Stomach (tissue), 9 donors: ENCODE results near the gene COL4A4. TPM values are rescaled to one million over a fixed set of nuclear protein-coding genes. Genes with fewer than 3 reads are reported as not detected.

Experiments
- DNase-seq, 2 donors: peaks; one replicate each; pipeline versions ENCODE4 v3.0.0 to v3.0.0-alpha.2; 2013 to 2019
- H3K27ac ChIP-seq, 5 donors: fragments of 200-600 bp in 4 of 5; sonication (generic) in 4 of 5; one replicate each; pipeline ENCODE4 v1.5.1; 2013 to 2019; ENCODE audit warnings: mild to moderate bottlenecking in 1 of 5, moderate library complexity in 1 of 5
- H3K27me3 ChIP-seq, 3 donors: fragments of 200-600 bp; sonication (generic); one replicate each; pipeline ENCODE4 v1.5.1; 2017 to 2019; ENCODE audit warnings: mixed run types in 1 of 3
- H3K36me3 ChIP-seq, 4 donors: fragments of 200-600 bp; sonication (generic); 1 replicate in 3 of 4; 2 replicates in 1 of 4; pipeline ENCODE4 v1.5.1; 2016 to 2019
- H3K4me1 ChIP-seq, 4 donors: fragments of 200-600 bp; sonication (generic); one replicate each; pipeline ENCODE4 v1.5.1; 2016 to 2019
- H3K4me3 ChIP-seq, 4 donors: fragments of 200-600 bp; sonication (generic) in 3 of 4; one replicate each; pipeline ENCODE4 v1.5.1; 2016 to 2019; ENCODE audit warnings: mild to moderate bottlenecking in 1 of 4
- H3K9me3 ChIP-seq, 4 donors: fragments of 200-600 bp; sonication (generic); one replicate each; pipeline ENCODE4 v1.5.1; 2016 to 2019
- EP300 ChIP-seq: sonication (generic); formaldehyde crosslinking; IDR thresholded peaks from one replicate; pipeline ENCODE4 v1.6.1; 2017; ENCODE audit warnings: antibody characterized with exemption
- POLR2A ChIP-seq, 4 donors: fragments of 450-650 bp; IDR thresholded peaks; one replicate each; pipeline ENCODE4 v1.6.1; 2016; ENCODE audit warnings: antibody characterized with exemption in 4 of 4, control low read depth in 2 of 4, mild to moderate bottlenecking in 1 of 4, moderate library complexity in 1 of 4
- POLR2AphosphoS5 ChIP-seq, 3 donors: sonication (generic); formaldehyde crosslinking; IDR thresholded peaks; one replicate each; pipeline ENCODE4 v1.6.1; 2016; ENCODE audit warnings: antibody characterized with exemption in 3 of 3
- WGBS, 5 donors: extraction: QIAGEN DNeasy Blood & Tissue Kit in 3 of 5; methylation state at CpG; one replicate each; pipeline versions ENCODE4 v1.1.5 to v1.1.7; 2013 to 2018; 5-methylcytosine and 5-hydroxymethylcytosine counted together
- intact Hi-C: fragments of 100-400 bp; cut with DNase I; formaldehyde crosslinking; loops from one replicate; pipeline ENCODE4 v1.15.1; 2023; ENCODE audit warnings: low total_unique reads
- polyA plus RNA-seq, 3 donors: library from polyadenylated mRNA; stranded (reverse); fragments of 200-250 nt; gene quantifications; one replicate each; pipeline ENCODE4 v1.2.3, GENCODE V29; 2013
- total RNA-seq, 5 donors: library from RNA; depleted of rRNA; stranded (reverse); fragments of >200 nt; gene quantifications; one replicate each; pipeline versions ENCODE4 v1.1.0 to v1.2.3, GENCODE V29; 2014 to 2016
- TF ChIP-seq, protein P1 (sequence below), 7 experiments: fragments of 450-650 bp in 4 of 7; fragments of 200-600 bp in 3 of 7; sonication (generic) in 3 of 7; IDR thresholded peaks; one replicate each; pipeline ENCODE4 v1.5.1; 2016 to 2019; ENCODE audit warnings: antibody characterized with exemption in 7 of 7, control low read depth in 2 of 7, mild to moderate bottlenecking in 1 of 7
- donor health status: healthy with polysubstance abuse.
- donor health status: Bipolar disorder and iron deficiency.
- donor health status: healthy.

Gene COL4A4
- total and polyA plus RNA-seq, 8 donors = 0.15 to 7.6 (median 0.55) TPM; not detected in 1

GRCh38 chr2:226965376-226965775 lies 198.6 kb downstream of the COL4A4 start:
- H3K27ac ChIP-seq = no peak overlapping the region
- H3K9me3 ChIP-seq = no peaks in the 10 kb centered on the region
- H3K27me3 ChIP-seq = no peaks in the 10 kb centered on the region
- 93 to 100% (median 98%) methylated on average over 1 of the region's 1 CpG for WGBS, 5 donors
- H3K4me1 ChIP-seq = no peaks in the 10 kb centered on the region
- TF ChIP-seq, protein P1, sequence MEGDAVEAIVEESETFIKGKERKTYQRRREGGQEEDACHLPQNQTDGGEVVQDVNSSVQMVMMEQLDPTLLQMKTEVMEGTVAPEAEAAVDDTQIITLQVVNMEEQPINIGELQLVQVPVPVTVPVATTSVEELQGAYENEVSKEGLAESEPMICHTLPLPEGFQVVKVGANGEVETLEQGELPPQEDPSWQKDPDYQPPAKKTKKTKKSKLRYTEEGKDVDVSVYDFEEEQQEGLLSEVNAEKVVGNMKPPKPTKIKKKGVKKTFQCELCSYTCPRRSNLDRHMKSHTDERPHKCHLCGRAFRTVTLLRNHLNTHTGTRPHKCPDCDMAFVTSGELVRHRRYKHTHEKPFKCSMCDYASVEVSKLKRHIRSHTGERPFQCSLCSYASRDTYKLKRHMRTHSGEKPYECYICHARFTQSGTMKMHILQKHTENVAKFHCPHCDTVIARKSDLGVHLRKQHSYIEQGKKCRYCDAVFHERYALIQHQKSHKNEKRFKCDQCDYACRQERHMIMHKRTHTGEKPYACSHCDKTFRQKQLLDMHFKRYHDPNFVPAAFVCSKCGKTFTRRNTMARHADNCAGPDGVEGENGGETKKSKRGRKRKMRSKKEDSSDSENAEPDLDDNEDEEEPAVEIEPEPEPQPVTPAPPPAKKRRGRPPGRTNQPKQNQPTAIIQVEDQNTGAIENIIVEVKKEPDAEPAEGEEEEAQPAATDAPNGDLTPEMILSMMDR (IDR thresholded peaks at IDR 0.05) = no peak
- no peak for TF ChIP-seq POLR2A (IDR thresholded peaks at IDR 0.05)
- TF ChIP-seq EP300 = no peak
- no peak for TF ChIP-seq POLR2AphosphoS5 (IDR thresholded peaks at IDR 0.05)
- H3K4me3 ChIP-seq = no peak overlapping the region
- intact Hi-C loops = no loop called here
- no peak for DNase-seq
- no peaks in the 10 kb centered on the region for H3K36me3 ChIP-seq

GRCh38 chr2:226963528-226963927 lies 200.5 kb downstream of the COL4A4 start:
- TF ChIP-seq POLR2A (IDR thresholded peaks at IDR 0.05) (no peak), POLR2AphosphoS5 (IDR thresholded peaks at IDR 0.05) (no peak), EP300 (no peak)
- TF ChIP-seq, protein P1 (IDR thresholded peaks at IDR 0.05) = no peak
- Histone ChIP-seq H3K27me3 (no peaks in the 10 kb centered on the region), H3K4me3 (no peak overlapping the region), H3K36me3 (no peaks in the 10 kb centered on the region), H3K9me3 (peaks cover 0 to 13% (median 6%) of the 10 kb centered on the region in 4 donors), H3K4me1 (no peaks in the 10 kb centered on the region), H3K27ac (no peak overlapping the region)
- 45 to 67% (median 54%) methylated on average over 1 of the region's 1 CpG for WGBS, 5 donors
- DNase-seq = no peak
- intact Hi-C loops = no loop called here

DNA sequence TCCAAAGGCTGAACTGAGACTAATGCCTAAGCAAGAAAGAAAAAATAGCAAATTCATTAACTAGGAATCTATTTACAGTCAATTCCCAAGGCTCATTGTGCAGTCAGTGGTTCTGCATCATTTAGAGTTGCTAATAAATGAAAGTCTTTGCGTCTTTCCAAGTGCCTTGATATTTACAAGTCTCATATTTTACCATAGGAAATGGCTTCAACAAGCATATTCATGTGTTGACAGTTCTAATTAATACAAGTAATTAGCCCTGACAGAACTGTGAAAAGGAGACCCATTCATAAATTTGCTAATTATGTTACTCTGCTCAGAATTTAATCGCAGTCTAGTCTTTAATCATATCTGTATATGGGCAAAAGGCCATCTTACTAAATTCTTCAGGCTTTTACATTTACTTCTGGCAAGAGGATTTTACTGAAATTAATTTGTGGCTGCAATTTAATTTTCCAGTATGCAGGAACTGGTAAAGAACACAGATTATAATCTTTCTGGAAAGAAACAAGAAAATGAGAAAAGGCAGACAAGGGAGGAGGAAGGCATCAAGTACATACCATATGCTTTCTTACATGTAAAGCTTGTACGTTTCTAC lies 201.7 kb downstream of the COL4A4 start:
- Histone ChIP-seq H3K4me1 (no peaks in the 10 kb centered on the region), H3K4me3 (no peak overlapping the region), H3K27ac (no peak overlapping the region), H3K9me3 (peaks cover 0 to 19% (median 6%) of the 10 kb centered on the region in 4 donors), H3K36me3 (no peaks in the 10 kb centered on the region), H3K27me3 (no peaks in the 10 kb centered on the region)
- TF ChIP-seq POLR2AphosphoS5 (IDR thresholded peaks at IDR 0.05) (no peak), EP300 (no peak), POLR2A (IDR thresholded peaks at IDR 0.05) (no peak)
- TF ChIP-seq, protein P1 (IDR thresholded peaks at IDR 0.05) = no peak
- intact Hi-C loops = no loop called here
- 86 to 98% (median 98%) methylated on average over 3 of the region's 3 CpGs for WGBS, 5 donors
- DNase-seq = no peak

GRCh38 chr2:226959418-226959817 lies 204.6 kb downstream of the COL4A4 start:
- Histone ChIP-seq H3K36me3 (no peaks in the 10 kb centered on the region), H3K4me3 (no peak overlapping the region), H3K4me1 (no peaks in the 10 kb centered on the region), H3K27me3 (no peaks in the 10 kb centered on the region), H3K9me3 (peaks cover 0 to 19% (median 6%) of the 10 kb centered on the region in 4 donors), H3K27ac (no peak overlapping the region)
- DNase-seq = no peak
- TF ChIP-seq, protein P1 (IDR thresholded peaks at IDR 0.05) = no peak
- TF ChIP-seq POLR2A (IDR thresholded peaks at IDR 0.05) (no peak), POLR2AphosphoS5 (IDR thresholded peaks at IDR 0.05) (no peak)
- 88 to 100% (median 94%) methylated on average over 1 of the region's 1 CpG for WGBS, 5 donors
- intact Hi-C loops = no loop called here
